Measurements from ENCODE around the gene KIAA2012. TPM values are rescaled to one million over a fixed set of nuclear protein-coding genes. Genes with fewer than 3 reads are reported as not detected.

Gene KIAA2012
- total RNA-seq, 1 donor from 2014 or later: not detected

GRCh38 chr2:202046572-202046971 is 26.5 kb upstream of the KIAA2012 start:
- FAIRE-seq: no peak
- Histone ChIP-seq H3K36me3 (ENCODE audit: control insufficient read depth, insufficient read depth, low read length) (no peaks in the 10 kb centered on the region), H3K27me3 (ENCODE audit: control insufficient read depth, insufficient read depth, low read length) (no peaks in the 10 kb centered on the region), H3K4me3 (ENCODE audit: low read depth, low read length) (no peak overlapping the region)
- TF ChIP-seq, protein P1, sequence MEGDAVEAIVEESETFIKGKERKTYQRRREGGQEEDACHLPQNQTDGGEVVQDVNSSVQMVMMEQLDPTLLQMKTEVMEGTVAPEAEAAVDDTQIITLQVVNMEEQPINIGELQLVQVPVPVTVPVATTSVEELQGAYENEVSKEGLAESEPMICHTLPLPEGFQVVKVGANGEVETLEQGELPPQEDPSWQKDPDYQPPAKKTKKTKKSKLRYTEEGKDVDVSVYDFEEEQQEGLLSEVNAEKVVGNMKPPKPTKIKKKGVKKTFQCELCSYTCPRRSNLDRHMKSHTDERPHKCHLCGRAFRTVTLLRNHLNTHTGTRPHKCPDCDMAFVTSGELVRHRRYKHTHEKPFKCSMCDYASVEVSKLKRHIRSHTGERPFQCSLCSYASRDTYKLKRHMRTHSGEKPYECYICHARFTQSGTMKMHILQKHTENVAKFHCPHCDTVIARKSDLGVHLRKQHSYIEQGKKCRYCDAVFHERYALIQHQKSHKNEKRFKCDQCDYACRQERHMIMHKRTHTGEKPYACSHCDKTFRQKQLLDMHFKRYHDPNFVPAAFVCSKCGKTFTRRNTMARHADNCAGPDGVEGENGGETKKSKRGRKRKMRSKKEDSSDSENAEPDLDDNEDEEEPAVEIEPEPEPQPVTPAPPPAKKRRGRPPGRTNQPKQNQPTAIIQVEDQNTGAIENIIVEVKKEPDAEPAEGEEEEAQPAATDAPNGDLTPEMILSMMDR (IDR thresholded peaks at IDR 0.05; ENCODE audit: insufficient read depth, low read length, severe bottlenecking): no peak
- DNase-seq (ENCODE audit: low read depth): no peak

DNA sequence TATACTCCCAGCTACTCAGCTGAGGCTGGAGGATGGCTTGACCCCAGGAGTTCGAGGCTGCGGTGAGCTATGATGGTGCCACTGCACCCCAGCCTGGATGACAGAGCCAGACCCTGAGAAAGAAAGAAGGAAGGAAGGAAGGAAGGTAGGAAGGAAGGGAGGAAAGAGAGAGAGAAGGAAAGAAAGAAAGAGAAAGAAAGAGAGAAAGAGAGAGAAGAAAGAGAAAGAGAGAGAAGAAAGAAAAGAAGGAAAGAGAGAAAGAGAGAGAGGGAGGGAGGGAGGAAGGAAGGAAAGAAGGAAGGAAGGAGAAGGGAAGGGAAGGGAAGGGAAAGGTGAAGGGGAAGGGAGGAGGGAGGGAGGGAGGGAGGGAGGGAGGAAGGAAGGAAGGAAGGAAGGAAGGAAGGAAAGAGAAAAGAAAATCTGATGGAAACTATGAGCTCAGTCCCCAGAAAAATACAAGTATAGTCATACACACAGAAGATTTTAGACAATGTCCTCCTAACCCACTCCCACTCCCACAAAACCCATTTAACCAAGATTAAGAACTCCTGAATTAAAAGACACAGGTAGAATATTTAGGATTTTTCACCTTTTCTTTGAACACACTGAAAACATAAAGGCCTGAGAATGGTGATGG is 23.8 kb upstream of the KIAA2012 start:
- TF ChIP-seq, protein P1 (IDR thresholded peaks at IDR 0.05; ENCODE audit: insufficient read depth, low read length, severe bottlenecking): no peak
- FAIRE-seq: no peak

DNA sequence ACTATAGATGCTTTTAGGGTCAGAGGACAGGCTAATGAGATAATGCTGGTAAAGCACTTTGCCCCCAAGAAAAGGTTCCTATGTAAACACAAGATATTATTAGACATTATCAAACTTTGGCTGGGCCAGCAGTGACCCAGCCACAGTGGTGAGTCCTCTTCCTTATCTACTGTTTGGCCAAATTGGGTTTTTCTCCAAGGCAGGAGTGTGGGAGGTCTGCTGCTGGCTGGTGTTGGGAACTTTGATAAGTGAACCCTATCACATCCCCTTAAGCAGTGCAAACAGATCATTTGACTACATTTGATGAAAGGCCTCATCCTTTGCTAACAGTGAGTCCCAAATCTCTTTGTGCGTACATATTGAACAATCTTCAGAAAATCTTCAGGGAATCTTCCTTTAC is 23.2 kb upstream of the KIAA2012 start:
- Histone ChIP-seq H3K27me3 (ENCODE audit: control insufficient read depth, insufficient read depth, low read length) (no peaks in the 10 kb centered on the region), H3K4me3 (ENCODE audit: low read depth, low read length) (no peak overlapping the region), H3K36me3 (ENCODE audit: control insufficient read depth, insufficient read depth, low read length) (no peaks in the 10 kb centered on the region)
- FAIRE-seq: no peak
- no peak for DNase-seq (ENCODE audit: low read depth)
- TF ChIP-seq, protein P1 (IDR thresholded peaks at IDR 0.05; ENCODE audit: insufficient read depth, low read length, severe bottlenecking): no peak

More for the DNA sequence above, 23.8 kb upstream of the KIAA2012 start:
- Histone ChIP-seq H3K4me3 (ENCODE audit: low read depth, low read length) (no peak overlapping the region), H3K36me3 (ENCODE audit: control insufficient read depth, insufficient read depth, low read length) (no peaks in the 10 kb centered on the region), H3K27me3 (ENCODE audit: control insufficient read depth, insufficient read depth, low read length) (no peaks in the 10 kb centered on the region)
- no peak for DNase-seq (ENCODE audit: low read depth)

GRCh38 chr2:202050652-202051051 is 22.4 kb upstream of the KIAA2012 start:
- peaks cover 2% of the 10 kb centered on the region for H3K27me3 ChIP-seq (ENCODE audit: control insufficient read depth, insufficient read depth, low read length)
- no peaks in the 10 kb centered on the region for H3K36me3 ChIP-seq (ENCODE audit: control insufficient read depth, insufficient read depth, low read length)
- TF ChIP-seq, protein P1 (IDR thresholded peaks at IDR 0.05; ENCODE audit: insufficient read depth, low read length, severe bottlenecking): no peak
- no peak for FAIRE-seq
- no peak for DNase-seq (ENCODE audit: low read depth)
- H3K4me3 ChIP-seq (ENCODE audit: low read depth, low read length): no peak overlapping the region

DNA sequence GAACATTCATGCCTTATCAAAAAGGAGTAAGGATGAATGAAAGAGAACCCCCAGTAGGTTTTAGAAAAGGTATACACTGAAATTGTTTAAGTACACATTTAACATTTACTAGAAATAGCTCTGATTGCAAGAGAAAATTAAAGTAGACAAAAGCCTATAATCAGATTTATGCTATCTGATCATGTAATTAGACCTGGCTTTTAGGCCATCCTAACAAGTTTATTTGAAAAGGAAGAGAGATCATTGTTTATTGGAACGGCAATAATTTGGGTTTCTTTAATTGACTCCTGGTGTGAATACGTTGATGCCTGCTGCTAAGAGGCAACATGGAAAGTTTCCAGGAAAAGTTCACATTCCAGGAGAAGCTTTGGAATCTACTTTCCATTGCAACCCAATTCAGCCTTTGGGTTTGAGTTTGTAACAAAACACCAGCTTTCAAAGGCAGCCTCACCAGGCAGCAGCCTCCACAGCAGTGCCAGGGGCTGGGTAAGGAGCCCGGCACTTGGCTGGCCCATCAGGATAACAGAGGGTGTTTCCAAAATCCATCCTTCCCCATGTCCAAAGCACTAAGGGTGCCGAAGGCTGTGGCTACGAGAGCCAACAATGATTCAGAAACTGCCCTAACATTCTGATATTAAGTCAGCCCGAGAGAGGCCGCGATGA is 21.4 kb upstream of the KIAA2012 start:
- no peak for FAIRE-seq
- TF ChIP-seq, protein P1 (IDR thresholded peaks at IDR 0.05; ENCODE audit: insufficient read depth, low read length, severe bottlenecking): no peak
- no peaks in the 10 kb centered on the region for H3K36me3 ChIP-seq (ENCODE audit: control insufficient read depth, insufficient read depth, low read length)
- no peak overlapping the region for H3K4me3 ChIP-seq (ENCODE audit: low read depth, low read length)
- H3K27me3 ChIP-seq (ENCODE audit: control insufficient read depth, insufficient read depth, low read length): peaks cover 4% of the 10 kb centered on the region
- no peak for DNase-seq (ENCODE audit: low read depth)
